OCI-LY7 (cell line): ENCODE measurements around the gene AVL9.

Experiments
- CTCF ChIP-seq: fragments of 200-600 bp; sonication (generic); conservative IDR thresholded peaks from 2 replicates; pipeline ENCODE4 v1.5.1; 2014; ENCODE audit warnings: mild to moderate bottlenecking, antibody characterized with exemption, low read length, moderate library complexity, mixed read lengths
- EZH2phosphoT487 ChIP-seq: fragments of 200-600 bp; sonication (generic); IDR thresholded peaks from 2 replicates; pipeline ENCODE4 v1.6.1; 2018; ENCODE audit warnings: low read depth, borderline replicate concordance, mild to moderate bottlenecking, mixed run types, antibody characterized with exemption, low read length, moderate library complexity, mixed read lengths

GRCh38 chr7:32462977-32463376 is 32.3 kb upstream of the AVL9 start:
- TF ChIP-seq CTCF, result no peak
- no peak for TF ChIP-seq EZH2phosphoT487
